AG10803 (cell line): ENCODE measurements around the gene CLTC.
"Not testable (repeated sequence)": the region's sequence is repeated elsewhere in the genome, so short reads cannot be mapped to it uniquely, and the experiment has no call there.

Experiments
- DNase-seq: peaks from one replicate; pipeline ENCODE4 v3.0.0; 2010; ENCODE audit warnings: low read depth
- H3K4me3 ChIP-seq: 2 replicates; pipeline ENCODE4 v1.5.1; 2011; ENCODE audit warnings: mild to moderate bottlenecking, low read length, control low read depth
- CTCF ChIP-seq: conservative IDR thresholded peaks from 2 replicates; pipeline ENCODE4 v1.5.1; 2011; ENCODE audit warnings: mild to moderate bottlenecking, low read length, control low read depth, inconsistent platforms

Gene CLTC

GRCh38 chr17:59619298-59620063 is at the start of gene CLTC:
Gene CLTC (plus strand): TSS chr17:59619895. CDS start chr17:59620132, 237 bp downstream.
- peak within 1 kb of the TSS; percentile 92 for H3K4me3 ChIP-seq
- DNase-seq, result peak; percentile 99
- no peak for TF ChIP-seq CTCF

GRCh38 chr17:59572301-59572924 is 47.3 kb upstream of the CLTC start:
- TF ChIP-seq CTCF, result no peak
- DNase-seq, result peak; percentile 53
- H3K4me3 ChIP-seq, result no peak overlapping the region

- DNase-seq, H3K4me3 ChIP-seq: not testable (repeated sequence)
Observed at GRCh38 chr17:59584168-59584567, 35.5 kb upstream of the CLTC start.

GRCh38 chr17:59600169-59600568 is 19.5 kb upstream of the CLTC start:
- TF ChIP-seq CTCF, result no peak
- no peak for DNase-seq
- no peak overlapping the region for H3K4me3 ChIP-seq

GRCh38 chr17:59601130-59601529 is 18.6 kb upstream of the CLTC start:
- no peak for DNase-seq
- TF ChIP-seq CTCF, result no peak
- no peak overlapping the region for H3K4me3 ChIP-seq

- H3K4me3 ChIP-seq, result no peak overlapping the region
- no peak for TF ChIP-seq CTCF
- no peak for DNase-seq
Observed at GRCh38 chr17:59607061-59607460, 12.6 kb upstream of the CLTC start.

- no peak for DNase-seq
- H3K4me3 ChIP-seq, result no peak overlapping the region
- no peak for TF ChIP-seq CTCF
Observed at GRCh38 chr17:59607817-59608403, 11.8 kb upstream of the CLTC start.
